Astrocyte of the cerebellum (primary cell): ENCODE measurements around the gene ILF2.

Source experiments
- DNase-seq: peaks from one replicate; pipeline ENCODE4 v3.0.0-alpha.2; 2011; ENCODE audit warnings: low read depth
- H3K4me3 ChIP-seq: 2 replicates; pipeline ENCODE4 v1.5.1; 2011; ENCODE audit warnings: mild to moderate bottlenecking, low read depth, low read length, moderate library complexity
- CTCF ChIP-seq: IDR thresholded peaks from 2 replicates; pipeline ENCODE4 v1.5.1; 2012; ENCODE audit warnings: low read length, low read depth, moderate library complexity, mild to moderate bottlenecking; ENCODE audit errors: missing control alignments
- in situ Hi-C: cut with HindIII; loops from 2 replicates; pipeline ENCODE4 v1.10.0; 2017; ENCODE audit warnings: low sequenced_read_pairs

ILF2 gene

GRCh38 chr1:153623101-153623500 lies 47.7 kb downstream of the ILF2 start:
- in situ Hi-C loops, result no loop called here
- no peak for TF ChIP-seq CTCF
- no peak for DNase-seq
- H3K4me3 ChIP-seq, result no peak overlapping the region

- no peak overlapping the region for H3K4me3 ChIP-seq
- DNase-seq, result no peak
- no peak for TF ChIP-seq CTCF
- in situ Hi-C loops, result no loop called here
Measured at GRCh38 chr1:153619171-153619570, 51.6 kb downstream of the ILF2 start.

- H3K4me3 ChIP-seq, result no peak overlapping the region
- no peak for TF ChIP-seq CTCF
- no peak for DNase-seq
- in situ Hi-C loops, result no loop called here
Measured at GRCh38 chr1:153617663-153618062, 53.1 kb downstream of the ILF2 start.

- DNase-seq, result no peak
- in situ Hi-C loops, result no loop called here
- no peak for TF ChIP-seq CTCF
- H3K4me3 ChIP-seq, result no peak overlapping the region
Measured at GRCh38 chr1:153616917-153617311, 53.9 kb downstream of the ILF2 start.

- TF ChIP-seq CTCF, result no peak
- in situ Hi-C loops, result no loop called here
- H3K4me3 ChIP-seq, result no peak within 1 kb of the TSS
- no peak for DNase-seq
Measured at GRCh38 chr1:153616144-153616916, 54.5 kb downstream of the ILF2 start, which contains the start of gene S100A14. Gene S100A14, minus strand, starts transcription at chr1:153616325. Its CDS starts 467 bp downstream, at chr1:153615858.

- no peak for DNase-seq
- H3K4me3 ChIP-seq, result no peak overlapping the region
- in situ Hi-C loops, result no loop called here
- no peak for TF ChIP-seq CTCF
Measured at GRCh38 chr1:153615406-153615805, 55.4 kb downstream of the ILF2 start.
